ENCODE data around the gene THAP7. TPM values are rescaled to one million over a fixed set of nuclear protein-coding genes. Genes with fewer than 3 reads are reported as not detected.

The THAP7 gene
- total and polyA plus RNA-seq, 2 donors (not counting 3 experiments of a cell fraction or from before 2014, with no cell fraction given): 13.5 to 24.4 TPM

- Histone ChIP-seq H3K27ac (ENCODE audit: insufficient read depth, low read depth, low read length) (no peak overlapping the region), H3K27me3 (ENCODE audit: control insufficient read depth in 2 of 2, insufficient read depth in 2 of 2, low read length in 2 of 2) (peaks cover 27 to 29% of the 10 kb centered on the region in 2 experiments), H3K4me3 (replicated peaks in 1 of 3; ENCODE audit: insufficient read depth in 1 of 3, low read depth in 1 of 3, low read length in 3 of 3) (no peak overlapping the region), H3K9me3 (replicated peaks; ENCODE audit: control insufficient read depth, insufficient read depth, low read length) (no peaks in the 10 kb centered on the region), H3K4me2 (ENCODE audit: insufficient read depth, low read length) (no peak overlapping the region), H2AFZ (ENCODE audit: low read depth, low read length) (no peak overlapping the region), H3K79me2 (ENCODE audit: control insufficient read depth, insufficient read depth, low read length) (no peaks in the 10 kb centered on the region), H3K36me3 (ENCODE audit: control insufficient read depth in 2 of 2, extremely low read depth in 1 of 2, insufficient read depth in 2 of 2, low read length in 2 of 2) (no peaks in the 10 kb centered on the region), H3K9me1 (replicated peaks; ENCODE audit: control insufficient read depth, extremely low read depth, insufficient read depth, low read length) (no peaks in the 10 kb centered on the region), H3K9ac (replicated peaks; ENCODE audit: extremely low read depth, insufficient read depth, low read length) (no peak overlapping the region), H3K4me1 (ENCODE audit: control insufficient read depth, extremely low read depth, insufficient read depth, low read length) (no peaks in the 10 kb centered on the region), H4K20me1 (replicated peaks; ENCODE audit: control insufficient read depth, extremely low read depth, insufficient read depth, low read length) (no peaks in the 10 kb centered on the region)
- intact Hi-C loops (cut with micrococcal nuclease): no loop called here
- DNase-seq (ENCODE audit: low read depth, low spot score) (no peak), FAIRE-seq (no peak)
- POLR2A ChIA-PET: no interaction called here
- no TSS peak for BruUV-seq (replicated peaks)
- TF ChIP-seq POLR2A (IDR thresholded peaks at IDR 0.05; ENCODE audit: low read depth, low read length) (no peak), FOS (IDR thresholded peaks at IDR 0.05; ENCODE audit: borderline replicate concordance, insufficient read depth, low read length) (no peak), CTCF (IDR thresholded peaks at IDR 0.05; ENCODE audit: extremely low read depth in 1 of 2, insufficient read depth in 1 of 2, low read depth in 1 of 2, low read length in 2 of 2) (no peak), POLR2AphosphoS5 (IDR thresholded peaks at IDR 0.05; ENCODE audit: insufficient read depth, low read depth, low read length) (no peak), GATA2 (IDR thresholded peaks at IDR 0.05; ENCODE audit: insufficient read depth, insufficient read length, low read depth, low read length) (no peak), MYC (IDR thresholded peaks at IDR 0.05; ENCODE audit: low read depth, low read length) (no peak), JUN (IDR thresholded peaks at IDR 0.05; ENCODE audit: borderline replicate concordance, insufficient read depth, insufficient read length, low read depth) (no peak), EZH2 (IDR thresholded peaks at IDR 0.05; ENCODE audit: borderline replicate concordance, low read depth, low read length, severe bottlenecking) (no peak), MAX (IDR thresholded peaks at IDR 0.05; ENCODE audit: insufficient read depth, insufficient read length) (no peak)
- CTCF ChIA-PET: no interaction called here
- dilution Hi-C loops (cut with MboI; ENCODE audit: extremely low pct_ligation_motif_present, low sequenced_read_pairs): no loop called here
Observed at GRCh38 chr22:21033895-21034294, 32.0 kb upstream of the THAP7 start.

Measured in endothelial cell of umbilical vein (primary cell).